ENCODE data around the gene AMER2.

GRCh38 chr13:25169951-25170553 is 2.0 kb downstream of the AMER2 start:
- TF ChIP-seq REST (IDR thresholded peaks at IDR 0.05; ENCODE audit: low read depth) (no peak), NFIC (IDR thresholded peaks at IDR 0.05) (no peak), ZBTB7A (IDR thresholded peaks at IDR 0.05; ENCODE audit: low read depth) (no peak), TAF1 (IDR thresholded peaks at IDR 0.05; ENCODE audit: low read depth) (no peak), YY1 (IDR thresholded peaks at IDR 0.05; ENCODE audit: low read depth) (no peak)
- TF ChIP-seq, protein P1, sequence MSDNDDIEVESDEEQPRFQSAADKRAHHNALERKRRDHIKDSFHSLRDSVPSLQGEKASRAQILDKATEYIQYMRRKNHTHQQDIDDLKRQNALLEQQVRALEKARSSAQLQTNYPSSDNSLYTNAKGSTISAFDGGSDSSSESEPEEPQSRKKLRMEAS (IDR thresholded peaks at IDR 0.05), result no peak

All from Ishikawa (cell line).